WI38 (cell line): ENCODE data around the gene PPIL6.

Source experiments
- H3K4me3 ChIP-seq: 2 replicates; pipeline ENCODE4 v1.5.1; 2011; ENCODE audit warnings: low read depth, mild to moderate bottlenecking, control low read depth, low read length
- TF ChIP-seq, protein P1 (sequence below): IDR thresholded peaks from 2 replicates; pipeline ENCODE4 v1.5.1; 2012; ENCODE audit warnings: low read depth, mild to moderate bottlenecking, control low read depth, low read length

The PPIL6 gene

GRCh38 chr6:109474995-109475394, 34.6 kb upstream of the PPIL6 start:
- TF ChIP-seq, protein P1, sequence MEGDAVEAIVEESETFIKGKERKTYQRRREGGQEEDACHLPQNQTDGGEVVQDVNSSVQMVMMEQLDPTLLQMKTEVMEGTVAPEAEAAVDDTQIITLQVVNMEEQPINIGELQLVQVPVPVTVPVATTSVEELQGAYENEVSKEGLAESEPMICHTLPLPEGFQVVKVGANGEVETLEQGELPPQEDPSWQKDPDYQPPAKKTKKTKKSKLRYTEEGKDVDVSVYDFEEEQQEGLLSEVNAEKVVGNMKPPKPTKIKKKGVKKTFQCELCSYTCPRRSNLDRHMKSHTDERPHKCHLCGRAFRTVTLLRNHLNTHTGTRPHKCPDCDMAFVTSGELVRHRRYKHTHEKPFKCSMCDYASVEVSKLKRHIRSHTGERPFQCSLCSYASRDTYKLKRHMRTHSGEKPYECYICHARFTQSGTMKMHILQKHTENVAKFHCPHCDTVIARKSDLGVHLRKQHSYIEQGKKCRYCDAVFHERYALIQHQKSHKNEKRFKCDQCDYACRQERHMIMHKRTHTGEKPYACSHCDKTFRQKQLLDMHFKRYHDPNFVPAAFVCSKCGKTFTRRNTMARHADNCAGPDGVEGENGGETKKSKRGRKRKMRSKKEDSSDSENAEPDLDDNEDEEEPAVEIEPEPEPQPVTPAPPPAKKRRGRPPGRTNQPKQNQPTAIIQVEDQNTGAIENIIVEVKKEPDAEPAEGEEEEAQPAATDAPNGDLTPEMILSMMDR, result no peak
- H3K4me3 ChIP-seq, result no peak overlapping the region

DNA sequence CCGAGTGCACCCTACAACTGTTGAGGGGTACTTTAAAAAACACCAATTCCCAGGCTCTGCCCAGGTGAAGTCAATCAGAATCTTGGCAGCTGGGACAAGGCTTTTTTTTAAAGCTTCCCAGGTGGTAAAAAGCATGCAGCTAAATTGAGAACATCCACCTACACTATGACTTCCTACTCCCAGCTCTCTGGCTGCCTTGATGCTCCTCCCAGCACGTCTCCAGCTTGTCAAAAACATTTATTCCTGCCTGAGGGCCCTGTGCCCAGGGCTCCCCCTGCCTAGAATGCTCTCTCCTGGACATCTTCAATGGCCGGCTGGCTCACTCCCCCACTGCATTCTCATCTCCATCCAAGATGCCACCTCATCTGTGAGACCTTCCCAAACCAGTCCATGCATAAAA, 32.7 kb upstream of the PPIL6 start:
- TF ChIP-seq, protein P1, result no peak
- H3K4me3 ChIP-seq, result no peak overlapping the region

DNA sequence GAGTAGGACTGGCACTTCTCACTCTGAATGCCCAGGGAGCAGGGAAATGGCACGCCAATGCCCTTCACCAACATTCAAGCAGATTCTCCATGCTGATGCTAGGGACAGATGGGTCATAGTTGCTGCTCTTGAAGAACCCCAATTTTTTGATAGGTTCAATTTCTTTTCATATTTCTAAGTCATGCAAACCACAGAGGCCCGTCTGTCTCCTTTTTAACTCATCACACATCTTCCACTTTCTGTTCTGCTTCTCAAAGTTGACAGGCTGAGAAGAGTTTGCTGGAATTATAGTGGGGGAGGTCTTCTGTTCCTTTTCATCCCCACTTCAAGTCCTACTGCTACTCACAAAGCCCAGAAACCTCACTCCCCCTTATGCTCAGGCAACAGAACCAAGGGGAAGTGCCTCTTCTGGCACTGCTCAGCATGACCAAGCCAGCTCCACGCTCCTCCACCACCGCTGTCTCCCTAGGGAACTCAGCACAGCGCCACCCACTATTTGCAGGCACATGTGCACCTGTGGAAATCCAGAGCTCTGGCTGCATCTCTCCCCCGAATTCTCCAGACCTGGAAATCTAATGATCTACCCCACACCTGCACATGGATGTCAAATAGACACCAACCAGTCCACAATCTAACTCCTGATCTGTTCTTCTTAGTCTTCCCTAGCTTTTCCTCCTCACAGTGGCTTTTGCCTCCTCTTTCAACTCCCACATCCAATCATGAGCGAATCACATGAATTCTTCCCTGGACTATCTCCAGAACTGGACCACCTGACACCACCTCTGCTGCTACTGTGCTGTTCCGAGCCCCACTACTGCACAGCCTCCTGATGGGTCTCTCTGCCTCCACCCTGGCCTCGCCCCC, 31.9 kb upstream of the PPIL6 start:
- H3K4me3 ChIP-seq, result no peak overlapping the region
- TF ChIP-seq, protein P1, result no peak

DNA sequence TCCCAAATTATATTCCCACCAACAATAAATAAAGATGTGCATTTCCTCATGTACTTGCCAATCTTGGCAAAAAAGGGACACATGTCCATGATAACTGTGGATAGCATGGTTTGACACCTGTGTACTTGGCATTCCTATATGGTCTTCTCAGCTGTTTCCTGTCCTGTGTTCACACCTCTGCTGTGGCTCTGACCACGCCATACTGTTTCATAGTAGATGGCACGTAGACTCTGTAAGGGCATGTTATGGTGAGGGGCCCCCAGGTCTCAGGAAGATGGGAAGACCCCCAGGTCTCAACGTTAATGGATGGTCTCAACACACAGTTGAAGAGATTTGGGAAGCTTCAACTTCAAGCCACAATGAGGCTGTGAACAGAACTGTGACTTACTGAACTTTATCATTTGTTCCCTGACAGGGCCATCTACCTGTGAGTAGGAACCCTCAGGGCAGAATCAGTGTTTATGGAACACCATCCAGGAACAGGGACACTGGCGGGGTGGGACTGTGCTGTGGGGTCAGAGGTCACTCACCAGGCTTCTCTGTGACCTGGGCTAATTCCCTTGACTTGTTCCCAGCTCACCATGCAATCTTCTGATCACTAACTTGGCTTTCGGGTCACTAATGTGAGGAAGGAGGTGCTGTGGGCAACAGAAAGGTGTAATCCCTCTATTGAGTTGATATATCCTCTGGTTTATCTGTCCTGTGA, 30.8 kb upstream of the PPIL6 start:
- H3K4me3 ChIP-seq, result no peak overlapping the region
- TF ChIP-seq, protein P1, result no peak

- TF ChIP-seq, protein P1, result no peak
- H3K4me3 ChIP-seq, result no peak overlapping the region
These were observed 29.3 kb upstream of the PPIL6 start for GRCh38 chr6:109469591-109470189.

DNA sequence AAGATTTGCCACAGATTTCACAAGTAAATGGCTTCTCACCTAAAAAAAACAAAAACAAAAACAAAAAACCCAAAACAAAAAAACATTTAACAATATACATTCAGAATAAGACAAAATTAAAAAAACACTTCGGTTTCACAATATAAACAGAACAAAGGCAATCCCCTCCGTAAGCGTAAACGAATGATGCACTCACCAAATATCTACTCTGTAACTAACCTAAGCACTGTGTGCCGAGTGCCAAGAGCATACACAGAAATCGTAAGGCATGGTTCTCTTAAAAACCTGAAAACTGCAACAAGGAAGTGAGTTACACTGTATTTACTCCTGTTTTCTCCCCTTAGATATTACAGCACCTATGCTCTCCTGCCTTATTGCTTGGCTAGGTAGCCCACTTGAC, 27.3 kb upstream of the PPIL6 start:
- TF ChIP-seq, protein P1, result no peak
- no peak overlapping the region for H3K4me3 ChIP-seq
